Naive thymus-derived CD4-positive, alpha-beta T cell (primary cell): ENCODE results near the gene TMEM163. TPM values are rescaled to one million over a fixed set of nuclear protein-coding genes. Genes with fewer than 3 reads are reported as not detected.

Experiments used
- ATAC-seq: fragments of 150-1000 bp; cut with Tn5 transposase; 2 replicates; pipeline ENCODE4 v1.10.0; 2021; ENCODE audit warnings: mild to moderate bottlenecking, moderate library complexity
- CTCF ChIA-PET: fragments of 350-600 bp; sonication (Branson Sonifier 250); formaldehyde crosslinking; loops from one replicate; lab custom pipeline; 2021; ENCODE audit warnings: antibody characterized with exemption; lab: Charles Lee
- POLR2A ChIA-PET: fragments of 350-600 bp; sonication (Branson Sonifier 250); formaldehyde crosslinking; loops from one replicate; lab custom pipeline; 2021; ENCODE audit warnings: antibody characterized with exemption, inconsistent platforms; lab: Charles Lee
- DNase-seq, 9 donors: peaks; one replicate each; pipeline versions ENCODE4 v3.0.0 to v3.0.0-alpha.2; 2020 to 2022; ENCODE audit warnings: mixed read lengths in 1 of 9
- H3K27ac ChIP-seq: one replicate; pipeline ENCODE4 v1.7.0; 2013; ENCODE audit warnings: mild to moderate bottlenecking, low read depth, low read length, moderate library complexity
- H3K27me3 ChIP-seq, 2 donors: one replicate each; pipeline ENCODE4 v1.7.0; 2013; ENCODE audit warnings: low read length in 2 of 2, mild to moderate bottlenecking in 2 of 2, moderate library complexity in 2 of 2; ENCODE audit not compliant: control insufficient read depth in 2 of 2, insufficient read depth in 2 of 2
- H3K36me3 ChIP-seq, 3 experiments: 1 replicate in 2 of 3; 2 replicates in 1 of 3; pipeline ENCODE4 v1.7.0; 2013; ENCODE audit warnings: low read length in 3 of 3, mild to moderate bottlenecking in 3 of 3, moderate library complexity in 1 of 3; ENCODE audit not compliant: insufficient read depth in 3 of 3, control insufficient read depth in 2 of 3
- H3K4me1 ChIP-seq, 2 donors: one replicate each; pipeline ENCODE4 v1.7.0; 2013; ENCODE audit warnings: low read length in 2 of 2, mild to moderate bottlenecking in 2 of 2, moderate library complexity in 1 of 2; ENCODE audit not compliant: control insufficient read depth in 2 of 2, insufficient read depth in 2 of 2
- H3K4me3 ChIP-seq: 2 replicates; pipeline ENCODE4 v1.7.0; 2013; ENCODE audit warnings: mild to moderate bottlenecking, low read length
- H3K9me3 ChIP-seq, 3 experiments: 1 replicate in 2 of 3; 2 replicates in 1 of 3; pipeline ENCODE4 v1.7.0; 2013; ENCODE audit warnings: low read length in 3 of 3; ENCODE audit not compliant: control insufficient read depth in 2 of 3
- H3K27ac Mint-ChIP-seq, 9 donors: one replicate each; pipeline ENCODE4 v1.8.0; 2020 to 2022; ENCODE audit warnings: mixed read lengths in 9 of 9, mild to moderate bottlenecking in 8 of 9, moderate library complexity in 5 of 9, inconsistent platforms in 2 of 9
- H3K27me3 Mint-ChIP-seq, 5 donors: one replicate each; pipeline ENCODE4 v1.8.0; 2021 to 2022; ENCODE audit warnings: mixed read lengths in 5 of 5, mild to moderate bottlenecking in 1 of 5
- H3K36me3 Mint-ChIP-seq, 5 donors: one replicate each; pipeline ENCODE4 v1.8.0; 2020 to 2022; ENCODE audit warnings: mixed read lengths in 5 of 5, mild to moderate bottlenecking in 3 of 5, inconsistent platforms in 1 of 5
- H3K4me1 Mint-ChIP-seq, 7 donors: one replicate each; pipeline ENCODE4 v1.8.0; 2020 to 2022; ENCODE audit warnings: mixed read lengths in 7 of 7, mild to moderate bottlenecking in 3 of 7, inconsistent platforms in 1 of 7
- H3K4me3 Mint-ChIP-seq, 10 donors: one replicate each; pipeline ENCODE4 v1.8.0; 2020 to 2022; ENCODE audit warnings: mild to moderate bottlenecking in 10 of 10, mixed read lengths in 10 of 10, moderate library complexity in 6 of 10, inconsistent platforms in 2 of 10
- H3K9me3 Mint-ChIP-seq, 11 donors: one replicate each; pipeline ENCODE4 v1.8.0; 2020 to 2022; ENCODE audit warnings: mixed read lengths in 11 of 11, mild to moderate bottlenecking in 4 of 11, inconsistent platforms in 1 of 11, moderate library complexity in 1 of 11
- intact Hi-C, 2 donors: fragments of 100-400 bp; cut with micrococcal nuclease; formaldehyde crosslinking; loops; one replicate each; pipeline ENCODE4 v1.15.1; 2023
- polyA plus RNA-seq, 2 donors: library from polyadenylated mRNA; unstranded; fragments of 300-500 nt; fragmentation: Illumina TruSeq; gene quantifications; one replicate each; pipeline ENCODE4 v1.2.3, GENCODE V29; 2021
- total RNA-seq, 6 experiments: library from RNA in 5 of 6; stranded (reverse) in 5 of 6; gene quantifications; 1 replicate in 5 of 6; 2 replicates in 1 of 6; pipeline ENCODE4 v1.2.3 and lab custom pipeline; 2021 to 2026

The TMEM163 gene
- total and polyA plus RNA-seq, 7 experiments from 2014 or later = 0.13 to 0.71 (median 0.21) TPM; not detected in 2

- no peaks in the 10 kb centered on the region for H3K36me3 ChIP-seq
- H3K27me3 Mint-ChIP-seq = peaks cover 0 to 8% (median 6%) of the 10 kb centered on the region in 5 donors
- DNase-seq = peak in 3 of 9 donors; percentile 5 to 46 (median 21)
- ChIA-PET CTCF (no interaction called here), POLR2A (no interaction called here)
- no peak overlapping the region for H3K27ac ChIP-seq
- no peaks in the 10 kb centered on the region for H3K9me3 ChIP-seq
- H3K4me3 ChIP-seq = no peak overlapping the region
- H3K4me1 Mint-ChIP-seq = peaks cover 0 to 7% (median 4%) of the 10 kb centered on the region in 7 donors
- H3K9me3 Mint-ChIP-seq = no peaks in the 10 kb centered on the region
- no peaks in the 10 kb centered on the region for H3K36me3 Mint-ChIP-seq
- intact Hi-C loops = no loop called here
- H3K4me3 Mint-ChIP-seq = no peak overlapping the region
- peak overlapping the region in 2 of 9 donors; percentile 72 to 79 for H3K27ac Mint-ChIP-seq
- no peaks in the 10 kb centered on the region for H3K27me3 ChIP-seq
- H3K4me1 ChIP-seq = no peaks in the 10 kb centered on the region
- ATAC-seq = no peak
Observed at GRCh38 chr2:134634054-134634753, 84.6 kb downstream of the TMEM163 start.

- H3K4me1 ChIP-seq = no peaks in the 10 kb centered on the region
- Mint-ChIP-seq H3K9me3 (peaks cover 0 to 2% (median 0%) of the 10 kb centered on the region in 11 donors), H3K27me3 (peaks cover 0 to 6% (median 0%) of the 10 kb centered on the region in 5 donors), H3K27ac (no peak overlapping the region), H3K4me3 (no peak overlapping the region), H3K36me3 (no peaks in the 10 kb centered on the region), H3K4me1 (peaks cover 0 to 7% (median 4%) of the 10 kb centered on the region in 7 donors)
- intact Hi-C loops = no loop called here
- CTCF ChIA-PET = interaction anchor here (0.8 kb wide), 1 partner anchor 39 kb away, joined by 3 read pairs; no protein-coding TSS in a partner anchor
- H3K36me3 ChIP-seq = no peaks in the 10 kb centered on the region
- peaks cover 0 to 4% of the 10 kb centered on the region in 2 donors for H3K27me3 ChIP-seq
- no peaks in the 10 kb centered on the region for H3K9me3 ChIP-seq
- ATAC-seq (no peak), DNase-seq (no peak)
- POLR2A ChIA-PET = no interaction called here
- H3K4me3 ChIP-seq = no peak overlapping the region
- no peak overlapping the region for H3K27ac ChIP-seq
Observed at GRCh38 chr2:134630504-134631159, 88.2 kb downstream of the TMEM163 start.

- ChIA-PET POLR2A (no interaction called here), CTCF (no interaction called here)
- peaks cover 0 to 4% of the 10 kb centered on the region in 2 donors for H3K27me3 ChIP-seq
- Mint-ChIP-seq H3K4me1 (peaks cover 0 to 6% (median 0%) of the 10 kb centered on the region in 7 donors), H3K27me3 (peaks cover 0 to 11% (median 4%) of the 10 kb centered on the region in 5 donors), H3K4me3 (no peak overlapping the region), H3K27ac (no peak overlapping the region), H3K36me3 (no peaks in the 10 kb centered on the region), H3K9me3 (peaks cover 0 to 2% (median 0%) of the 10 kb centered on the region in 11 donors)
- H3K27ac ChIP-seq = no peak overlapping the region
- no peaks in the 10 kb centered on the region for H3K36me3 ChIP-seq
- no peak overlapping the region for H3K4me3 ChIP-seq
- no peak for DNase-seq
- no peaks in the 10 kb centered on the region for H3K9me3 ChIP-seq
- H3K4me1 ChIP-seq = no peaks in the 10 kb centered on the region
- intact Hi-C loops = no loop called here
- ATAC-seq = no peak
Observed at GRCh38 chr2:134628453-134628852, 90.3 kb downstream of the TMEM163 start.

GRCh38 chr2:134626781-134627180, 92.0 kb downstream of the TMEM163 start:
- Histone ChIP-seq H3K27ac (no peak overlapping the region), H3K27me3 (peaks cover 0 to 4% of the 10 kb centered on the region in 2 donors), H3K4me1 (no peaks in the 10 kb centered on the region), H3K36me3 (no peaks in the 10 kb centered on the region), H3K4me3 (no peak overlapping the region), H3K9me3 (no peaks in the 10 kb centered on the region)
- intact Hi-C loops = no loop called here
- no peak for DNase-seq
- peaks cover 0 to 6% (median 0%) of the 10 kb centered on the region in 7 donors for H3K4me1 Mint-ChIP-seq
- ChIA-PET CTCF (no interaction called here), POLR2A (no interaction called here)
- H3K27me3 Mint-ChIP-seq = peaks cover 0 to 8% (median 4%) of the 10 kb centered on the region in 5 donors
- no peak overlapping the region for H3K27ac Mint-ChIP-seq
- peaks cover 0 to 2% (median 0%) of the 10 kb centered on the region in 11 donors for H3K9me3 Mint-ChIP-seq
- H3K4me3 Mint-ChIP-seq = no peak overlapping the region
- no peaks in the 10 kb centered on the region for H3K36me3 Mint-ChIP-seq
- ATAC-seq = no peak

- H3K27me3 ChIP-seq = peaks cover 0 to 4% of the 10 kb centered on the region in 2 donors
- POLR2A ChIA-PET = no interaction called here
- no peak overlapping the region for H3K4me3 Mint-ChIP-seq
- no peaks in the 10 kb centered on the region for H3K36me3 Mint-ChIP-seq
- no peak overlapping the region for H3K27ac Mint-ChIP-seq
- DNase-seq (no peak), ATAC-seq (no peak)
- H3K4me3 ChIP-seq = no peak overlapping the region
- H3K36me3 ChIP-seq = no peaks in the 10 kb centered on the region
- intact Hi-C loops = no loop called here
- H3K4me1 Mint-ChIP-seq = peaks cover 0 to 6% (median 0%) of the 10 kb centered on the region in 7 donors
- H3K27me3 Mint-ChIP-seq = peaks cover 0 to 8% (median 4%) of the 10 kb centered on the region in 5 donors
- CTCF ChIA-PET = no interaction called here
- no peaks in the 10 kb centered on the region for H3K4me1 ChIP-seq
- no peaks in the 10 kb centered on the region for H3K9me3 ChIP-seq
- no peak overlapping the region for H3K27ac ChIP-seq
- H3K9me3 Mint-ChIP-seq = peaks cover 0 to 2% (median 0%) of the 10 kb centered on the region in 11 donors
Observed at GRCh38 chr2:134625311-134625710, 93.5 kb downstream of the TMEM163 start.

DNA sequence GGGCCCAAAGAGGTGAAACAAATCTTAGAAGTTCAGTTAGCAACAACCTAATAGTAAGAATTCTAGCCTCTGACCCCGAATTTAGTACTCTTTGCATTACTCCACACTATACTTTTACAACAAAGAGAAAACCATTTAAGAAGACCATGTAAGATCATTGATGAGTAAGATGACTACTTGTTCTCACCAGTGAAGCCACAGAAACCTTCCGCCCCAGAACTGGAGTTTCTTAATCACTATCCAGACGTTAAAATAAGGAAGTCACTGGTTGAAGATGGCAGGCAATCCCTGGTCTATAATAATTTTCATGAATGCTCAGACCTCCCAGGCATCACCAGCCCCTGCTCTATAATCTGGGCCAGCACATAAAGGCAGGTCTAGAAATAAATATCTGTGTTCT, 95.0 kb downstream of the TMEM163 start:
- H3K27me3 ChIP-seq = peaks cover 0 to 4% of the 10 kb centered on the region in 2 donors
- no peaks in the 10 kb centered on the region for H3K9me3 ChIP-seq
- no peak overlapping the region for H3K4me3 ChIP-seq
- H3K4me1 ChIP-seq = no peaks in the 10 kb centered on the region
- POLR2A ChIA-PET = no interaction called here
- Mint-ChIP-seq H3K27me3 (peaks cover 0 to 8% (median 4%) of the 10 kb centered on the region in 5 donors), H3K27ac (no peak overlapping the region), H3K36me3 (peaks cover 0 to 3% (median 0%) of the 10 kb centered on the region in 5 donors), H3K4me3 (no peak overlapping the region), H3K4me1 (peaks cover 0 to 6% (median 0%) of the 10 kb centered on the region in 7 donors), H3K9me3 (peaks cover 0 to 12% (median 6%) of the 10 kb centered on the region in 11 donors)
- H3K36me3 ChIP-seq = no peaks in the 10 kb centered on the region
- no peak overlapping the region for H3K27ac ChIP-seq
- CTCF ChIA-PET = no interaction called here
- intact Hi-C loops = no loop called here
- no peak for ATAC-seq
- DNase-seq = no peak
